ENCODE data around the gene SPECC1L.
"Not testable (repeated sequence)": the region's sequence is repeated elsewhere in the genome, so short reads cannot be mapped to it uniquely, and the experiment has no call there.

Gene SPECC1L

GRCh38 chr22:24265734-24266133 lies 4.9 kb upstream of the SPECC1L start:
- no peak for DNase-seq (ENCODE audit: low read depth, low spot score)
- POLR2A ChIA-PET = no interaction called here
- TF ChIP-seq CTCF (IDR thresholded peaks at IDR 0.05; ENCODE audit: insufficient read depth, low read length, missing control alignments) = no peak
- H3K4me3 ChIP-seq (ENCODE audit: low read depth, low read length) = no peak overlapping the region
- CTCF ChIA-PET = interaction anchor here (0.7 kb wide), 1 partner anchor 75 kb away, joined by 4 read pairs; no protein-coding TSS in a partner anchor

- POLR2A ChIA-PET; DNase-seq (ENCODE audit: low read depth, low spot score); H3K4me3 ChIP-seq (ENCODE audit: low read depth, low read length); CTCF ChIA-PET: not testable (repeated sequence)
Measured at GRCh38 chr22:24266495-24266894, 4.1 kb upstream of the SPECC1L start.

GRCh38 chr22:24271386-24271854 lies 789 bp downstream of the SPECC1L start:
- ChIA-PET CTCF (interaction anchor here (0.7 to 1.2 kb wide), 4 partner anchors 15 to 82 kb away, joined by 3 to 4 read pairs (median 3); no protein-coding TSS in a partner anchor), POLR2A (no interaction called here)
- peak overlapping the region; percentile 99 for H3K4me3 ChIP-seq (ENCODE audit: low read depth, low read length)
- no peak for DNase-seq (ENCODE audit: low read depth, low spot score)
- TF ChIP-seq CTCF (IDR thresholded peaks at IDR 0.05; ENCODE audit: insufficient read depth, low read length, missing control alignments) = no peak

GRCh38 chr22:24273031-24273430 lies 2.4 kb downstream of the SPECC1L start:
- DNase-seq (ENCODE audit: low read depth, low spot score); H3K4me3 ChIP-seq (ENCODE audit: low read depth, low read length); POLR2A ChIA-PET: not testable (repeated sequence)
- CTCF ChIA-PET = interaction anchor here (1.2 to 1.5 kb wide), 3 partner anchors 9 to 16 kb away, joined by 4 to 5 read pairs (median 4); no protein-coding TSS in a partner anchor

- POLR2A ChIA-PET; DNase-seq (ENCODE audit: low read depth, low spot score); H3K4me3 ChIP-seq (ENCODE audit: low read depth, low read length): not testable (repeated sequence)
- CTCF ChIA-PET = interaction anchor here (1.2 to 1.5 kb wide), 2 partner anchors 12 to 15 kb away, joined by 4 read pairs; no protein-coding TSS in a partner anchor
Measured at GRCh38 chr22:24273906-24274305, 3.3 kb downstream of the SPECC1L start.

- CTCF ChIA-PET; H3K4me3 ChIP-seq (ENCODE audit: low read depth, low read length); DNase-seq (ENCODE audit: low read depth, low spot score); POLR2A ChIA-PET: not testable (repeated sequence)
Measured at GRCh38 chr22:24274696-24275405, 4.2 kb downstream of the SPECC1L start.

- POLR2A ChIA-PET; H3K4me3 ChIP-seq (ENCODE audit: low read depth, low read length); CTCF ChIA-PET; DNase-seq (ENCODE audit: low read depth, low spot score): not testable (repeated sequence)
Measured at GRCh38 chr22:24280363-24280762, 9.7 kb downstream of the SPECC1L start.

GRCh38 chr22:24282401-24282800 lies 11.8 kb downstream of the SPECC1L start:
- CTCF ChIA-PET = interaction anchor here (1.3 kb wide), 1 partner anchor 10 kb away, joined by 5 read pairs; no protein-coding TSS in a partner anchor

More at GRCh38 chr22:24282401-24282800, 11.8 kb downstream of the SPECC1L start:
- POLR2A ChIA-PET = no interaction called here
- TF ChIP-seq CTCF (IDR thresholded peaks at IDR 0.05; ENCODE audit: insufficient read depth, low read length, missing control alignments) = no peak
- no peak overlapping the region for H3K4me3 ChIP-seq (ENCODE audit: low read depth, low read length)
- DNase-seq (ENCODE audit: low read depth, low spot score) = no peak
